Subcutaneous adipose tissue (tissue), 4 donors: Measurements from ENCODE around the gene MAST4. TPM values are rescaled to one million over a fixed set of nuclear protein-coding genes. Genes with fewer than 3 reads are reported as not detected.

Experiments used
- total RNA-seq, 4 donors: library from RNA; depleted of rRNA; stranded (reverse); fragments of >200 nt; gene quantifications; one replicate each; pipeline ENCODE4 v1.1.0, GENCODE V29; 2016
- TF ChIP-seq, protein P1 (sequence below): fragments of 450-650 bp; IDR thresholded peaks from one replicate; pipeline ENCODE4 v1.5.1; 2016; ENCODE audit warnings: low read depth, mild to moderate bottlenecking, control low read depth, antibody characterized with exemption, moderate library complexity

MAST4 gene
- total RNA-seq, 4 donors from 2014 or later = 35.2 to 60.7 (median 52.9) TPM

DNA sequence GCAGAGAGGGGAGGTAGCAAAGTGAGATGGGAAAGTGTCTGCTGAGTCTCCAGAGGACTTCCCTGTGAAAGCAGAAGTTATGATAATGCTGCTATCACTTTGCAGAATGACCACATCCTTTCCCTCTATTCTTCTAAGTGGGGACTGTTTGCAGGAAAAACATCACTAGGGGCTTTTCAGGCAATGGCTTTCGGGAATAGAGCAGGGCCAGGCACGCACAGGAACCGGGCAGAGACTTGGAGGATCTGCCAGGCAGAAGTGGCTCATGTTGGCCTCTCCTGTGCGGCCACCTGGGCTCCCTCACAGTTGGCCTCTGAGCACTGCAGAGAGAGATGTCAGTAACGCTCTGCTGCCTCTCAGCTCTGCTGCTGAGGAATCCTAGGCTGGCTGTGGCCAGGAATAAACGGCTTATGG, 214.7 kb downstream of the MAST4 start:
- TF ChIP-seq, protein P1, sequence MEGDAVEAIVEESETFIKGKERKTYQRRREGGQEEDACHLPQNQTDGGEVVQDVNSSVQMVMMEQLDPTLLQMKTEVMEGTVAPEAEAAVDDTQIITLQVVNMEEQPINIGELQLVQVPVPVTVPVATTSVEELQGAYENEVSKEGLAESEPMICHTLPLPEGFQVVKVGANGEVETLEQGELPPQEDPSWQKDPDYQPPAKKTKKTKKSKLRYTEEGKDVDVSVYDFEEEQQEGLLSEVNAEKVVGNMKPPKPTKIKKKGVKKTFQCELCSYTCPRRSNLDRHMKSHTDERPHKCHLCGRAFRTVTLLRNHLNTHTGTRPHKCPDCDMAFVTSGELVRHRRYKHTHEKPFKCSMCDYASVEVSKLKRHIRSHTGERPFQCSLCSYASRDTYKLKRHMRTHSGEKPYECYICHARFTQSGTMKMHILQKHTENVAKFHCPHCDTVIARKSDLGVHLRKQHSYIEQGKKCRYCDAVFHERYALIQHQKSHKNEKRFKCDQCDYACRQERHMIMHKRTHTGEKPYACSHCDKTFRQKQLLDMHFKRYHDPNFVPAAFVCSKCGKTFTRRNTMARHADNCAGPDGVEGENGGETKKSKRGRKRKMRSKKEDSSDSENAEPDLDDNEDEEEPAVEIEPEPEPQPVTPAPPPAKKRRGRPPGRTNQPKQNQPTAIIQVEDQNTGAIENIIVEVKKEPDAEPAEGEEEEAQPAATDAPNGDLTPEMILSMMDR = no peak

DNA sequence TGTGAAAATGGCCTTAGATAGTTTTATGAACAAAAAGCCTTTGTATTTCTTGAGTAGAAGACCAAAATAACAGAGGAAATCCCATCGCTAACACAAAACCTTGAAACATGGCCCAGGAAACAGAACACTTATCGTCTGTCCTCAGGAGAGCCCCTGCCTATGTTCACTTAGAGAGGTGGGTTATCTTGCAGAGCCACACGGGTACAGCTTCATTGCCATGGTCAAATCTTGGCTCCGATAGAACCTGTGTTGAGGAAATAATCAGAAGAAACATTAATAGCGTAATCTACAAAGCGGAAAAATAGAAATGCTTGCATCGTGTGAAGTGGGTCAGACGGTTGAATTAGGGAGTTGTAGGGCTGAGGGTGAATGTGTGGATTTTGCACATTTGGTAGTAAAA, 216.1 kb downstream of the MAST4 start:
- TF ChIP-seq, protein P1 = no peak

DNA sequence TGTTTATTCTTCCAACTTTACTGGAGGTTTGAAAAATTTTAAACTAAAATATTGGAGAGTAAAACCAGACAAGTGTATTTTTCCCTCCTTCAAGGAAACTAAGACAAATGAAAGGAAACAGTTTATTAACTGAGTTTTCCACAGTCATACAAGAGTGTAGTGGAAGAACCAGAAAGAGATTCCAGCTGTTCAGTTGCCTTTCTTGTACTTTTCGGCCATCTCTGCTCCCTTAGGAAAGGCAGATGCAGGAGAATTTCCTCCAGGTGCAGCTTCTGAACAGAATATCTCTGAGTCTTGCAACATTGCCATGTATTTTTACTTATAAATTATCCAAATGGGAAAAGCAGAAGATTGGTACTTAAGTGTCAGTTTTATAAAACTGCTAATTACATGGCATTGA, 217.1 kb downstream of the MAST4 start:
- TF ChIP-seq, protein P1 = no peak

DNA sequence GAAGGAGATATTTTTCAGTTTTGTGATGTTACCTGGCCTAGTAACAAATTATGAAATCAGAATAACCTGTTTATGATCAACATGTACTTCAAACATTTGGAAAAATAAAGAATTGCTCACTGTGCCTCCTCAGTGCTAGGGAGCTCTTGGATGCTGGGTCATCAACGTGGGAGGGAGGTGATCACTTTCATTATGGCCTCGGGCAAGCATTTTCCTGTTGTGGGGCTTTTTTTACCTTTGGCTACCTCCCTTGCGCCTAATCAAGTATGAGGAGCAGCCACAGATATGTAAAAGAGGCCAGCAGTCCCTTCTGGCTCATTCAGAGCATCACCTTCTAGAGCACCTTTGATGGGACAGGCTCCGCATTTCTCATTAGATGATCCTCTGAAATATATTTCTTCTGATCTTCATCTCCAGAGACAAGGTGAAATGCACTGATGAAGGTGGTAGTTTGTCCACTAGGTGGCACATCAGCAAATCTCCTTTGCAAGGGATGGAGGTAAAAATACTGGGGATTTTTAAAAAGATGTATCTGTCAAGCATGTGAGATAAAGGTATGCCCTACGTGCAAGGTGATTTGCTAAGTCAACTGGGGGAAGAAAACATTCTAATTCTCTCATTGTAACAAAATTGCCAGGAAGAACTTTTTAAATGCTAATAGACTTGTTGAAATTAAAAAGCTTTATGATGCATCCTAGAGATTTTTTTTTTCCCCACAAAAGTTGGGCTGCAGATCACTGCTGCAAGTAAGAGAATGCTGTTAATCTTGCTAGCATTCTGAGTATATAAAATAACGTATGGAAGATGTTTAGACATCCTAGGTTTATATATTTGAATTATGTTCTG, 218.2 kb downstream of the MAST4 start:
- TF ChIP-seq, protein P1 = no peak

DNA sequence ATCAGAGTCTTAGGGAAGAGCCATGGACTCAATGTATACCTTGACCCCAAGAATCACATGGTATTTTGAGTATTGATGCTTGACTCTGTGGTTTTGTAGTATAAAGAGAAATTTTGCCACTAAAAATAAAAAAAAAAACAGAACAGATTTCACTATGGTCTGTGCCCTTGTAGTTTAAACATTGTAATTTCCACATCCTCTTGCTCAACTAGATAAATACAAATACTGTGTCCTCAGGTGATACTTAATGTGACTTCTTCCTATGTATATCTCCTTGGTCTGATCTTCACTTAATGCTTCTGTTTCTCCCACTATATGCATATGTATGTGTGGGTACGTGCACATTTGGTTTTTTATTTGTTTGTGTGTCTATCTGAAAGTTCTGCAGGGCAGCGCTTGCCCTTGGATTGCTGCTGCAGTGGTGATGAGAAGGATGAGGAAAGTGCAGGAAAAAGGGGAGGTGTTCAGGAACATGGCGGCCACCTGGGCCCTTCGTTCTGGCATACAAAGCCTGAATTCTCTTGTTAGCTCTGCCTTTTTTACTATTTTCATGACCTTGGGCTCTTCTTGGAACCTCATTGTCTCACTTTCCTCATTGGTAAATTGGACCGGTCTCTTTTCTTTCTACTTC, 222.2 kb downstream of the MAST4 start:
- TF ChIP-seq, protein P1 = no peak

DNA sequence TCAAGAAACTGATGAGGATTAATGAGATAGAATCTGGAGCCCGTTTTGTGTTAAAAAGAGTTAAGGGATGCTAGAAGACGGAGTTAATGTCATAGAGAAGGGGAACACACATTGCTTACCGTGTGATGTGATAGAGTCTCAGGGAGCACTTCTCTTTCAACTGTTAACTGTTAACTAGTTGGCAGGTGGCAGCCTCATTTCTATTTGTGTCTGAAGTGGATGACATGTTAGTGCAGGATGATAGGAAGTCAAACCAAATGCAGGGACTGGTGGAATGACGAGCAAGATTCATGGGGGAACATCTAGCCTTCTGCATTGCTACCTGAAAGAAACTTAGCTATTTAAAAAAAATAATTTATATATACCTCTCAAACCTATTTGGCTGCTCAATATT, 222.7 kb downstream of the MAST4 start:
- TF ChIP-seq, protein P1 = no peak

DNA sequence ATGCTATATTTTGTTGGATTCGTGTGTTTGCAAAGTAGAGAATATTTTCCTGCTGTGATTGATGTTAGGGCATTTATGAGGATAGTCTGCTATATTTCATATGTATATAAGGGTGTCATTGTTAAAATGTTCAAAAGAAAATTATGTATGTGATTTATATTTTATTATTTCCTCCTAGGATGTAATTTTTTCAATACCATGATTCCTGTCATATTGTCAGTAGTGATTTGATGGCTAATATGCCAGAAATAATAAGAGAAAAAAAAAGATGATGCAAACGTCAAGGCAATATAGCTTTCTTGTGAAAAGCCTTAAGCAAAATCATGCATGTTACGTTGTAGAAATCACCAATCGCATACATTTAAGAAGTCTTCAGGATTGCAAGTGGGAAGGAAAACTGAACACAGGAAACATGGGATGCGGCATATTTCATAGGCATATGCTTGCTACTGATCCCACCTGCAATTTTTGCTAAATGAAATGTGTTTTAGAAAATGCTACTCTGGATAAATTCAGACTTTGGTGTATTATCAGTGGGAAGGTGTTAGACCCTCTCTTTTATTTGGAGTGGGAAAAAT, 224.5 kb downstream of the MAST4 start:
- TF ChIP-seq, protein P1 = no peak
